Measurements from ENCODE around the gene APOBEC3B. TPM values are rescaled to one million over a fixed set of nuclear protein-coding genes. Genes with fewer than 3 reads are reported as not detected.

APOBEC3B gene
- total RNA-seq, 4 donors from 2014 or later: 1.7 to 5.1 (median 2.9) TPM; not detected in 1

- H3K4me3 ChIP-seq (replicated peaks in 1 of 3): no peak overlapping the region
- H3K9me3 ChIP-seq: no peaks in the 10 kb centered on the region
- H3K27ac ChIP-seq: peak overlapping the region in 2 of 3 donors; percentile 77 to 78
- no peaks in the 10 kb centered on the region for H3K36me3 ChIP-seq
- peak; percentile 38 to 55 for DNase-seq
- intact Hi-C loops (cut with DNase I): no loop called here
- peaks cover 0 to 28% of the 10 kb centered on the region in 2 donors for H3K4me1 ChIP-seq
- 55% methylated on average over 9 of the region's 9 CpGs for WGBS, 2 donors
- no peaks in the 10 kb centered on the region for H3K27me3 ChIP-seq
- TF ChIP-seq POLR2A (IDR thresholded peaks at IDR 0.05) (no peak), CTCF (IDR thresholded peaks at IDR 0.05) (no peak)
These were observed 18.3 kb upstream of the APOBEC3B start for GRCh38 chr22:38963872-38964271.

- H3K36me3 ChIP-seq: no peaks in the 10 kb centered on the region
- intact Hi-C loops (cut with DNase I): no loop called here
- no peak for DNase-seq
- peak overlapping the region in 2 of 3 donors; percentile 77 to 78 for H3K27ac ChIP-seq
- H3K9me3 ChIP-seq: no peaks in the 10 kb centered on the region
- no peaks in the 10 kb centered on the region for H3K27me3 ChIP-seq
- no peak overlapping the region for H3K4me3 ChIP-seq (replicated peaks in 1 of 3)
- WGBS, 2 donors: 90 to 92% methylated on average over 2 to 3 of the region's 7 CpGs
- peaks cover 0 to 28% of the 10 kb centered on the region in 2 donors for H3K4me1 ChIP-seq
- TF ChIP-seq CTCF (IDR thresholded peaks at IDR 0.05) (no peak), POLR2A (IDR thresholded peaks at IDR 0.05) (no peak)
These were observed 17.8 kb upstream of the APOBEC3B start for GRCh38 chr22:38964306-38964705.

- Histone ChIP-seq H3K4me3 (replicated peaks in 1 of 3) (no peak overlapping the region), H3K27ac (peak overlapping the region in 2 of 3 donors; percentile 46 to 78), H3K9me3 (no peaks in the 10 kb centered on the region), H3K4me1 (peaks cover 0 to 28% of the 10 kb centered on the region in 2 donors), H3K27me3 (no peaks in the 10 kb centered on the region), H3K36me3 (no peaks in the 10 kb centered on the region)
- intact Hi-C loops (cut with DNase I): no loop called here
- TF ChIP-seq POLR2A (IDR thresholded peaks at IDR 0.05): no peak
- TF ChIP-seq CTCF (IDR thresholded peaks at IDR 0.05): no peak
- peak; percentile 78 to 84 for DNase-seq
- 39 to 55% methylated on average over 4 of the region's 4 CpGs for WGBS, 2 donors
These were observed 17.2 kb upstream of the APOBEC3B start for GRCh38 chr22:38964989-38965388.

GRCh38 chr22:38965614-38966379, 16.4 kb upstream of the APOBEC3B start:
- TF ChIP-seq POLR2A (IDR thresholded peaks at IDR 0.05): no peak
- no peak for TF ChIP-seq CTCF (IDR thresholded peaks at IDR 0.05)
- H3K4me3 ChIP-seq (replicated peaks in 1 of 3): no peak overlapping the region
- H3K27ac ChIP-seq: peak overlapping the region in 1 of 3 donors; percentile 78
- no peaks in the 10 kb centered on the region for H3K27me3 ChIP-seq
- H3K9me3 ChIP-seq: no peaks in the 10 kb centered on the region
- DNase-seq: no peak
- WGBS, 2 donors: 78 to 79% methylated on average over 9 of the region's 14 CpGs
- H3K4me1 ChIP-seq: peaks cover 0 to 28% of the 10 kb centered on the region in 2 donors
- intact Hi-C loops (cut with DNase I): no loop called here
- H3K36me3 ChIP-seq: no peaks in the 10 kb centered on the region

GRCh38 chr22:38966380-38966702, 15.8 kb upstream of the APOBEC3B start:
- WGBS, 2 donors: 80 to 94% methylated on average over 3 to 4 of the region's 5 CpGs
- intact Hi-C loops (cut with DNase I): no loop called here

More at GRCh38 chr22:38966380-38966702, 15.8 kb upstream of the APOBEC3B start:
- Histone ChIP-seq H3K9me3 (no peaks in the 10 kb centered on the region), H3K27me3 (no peaks in the 10 kb centered on the region), H3K36me3 (no peaks in the 10 kb centered on the region), H3K27ac (no peak overlapping the region), H3K4me1 (peaks cover 0 to 28% of the 10 kb centered on the region in 2 donors), H3K4me3 (replicated peaks in 1 of 3) (no peak overlapping the region)
- TF ChIP-seq CTCF (IDR thresholded peaks at IDR 0.05): no peak
- TF ChIP-seq POLR2A (IDR thresholded peaks at IDR 0.05): no peak
- DNase-seq: no peak

All from thyroid gland (tissue), 4 donors.